Measurements from ENCODE around the gene FOXC2.

Gene FOXC2

DNA sequence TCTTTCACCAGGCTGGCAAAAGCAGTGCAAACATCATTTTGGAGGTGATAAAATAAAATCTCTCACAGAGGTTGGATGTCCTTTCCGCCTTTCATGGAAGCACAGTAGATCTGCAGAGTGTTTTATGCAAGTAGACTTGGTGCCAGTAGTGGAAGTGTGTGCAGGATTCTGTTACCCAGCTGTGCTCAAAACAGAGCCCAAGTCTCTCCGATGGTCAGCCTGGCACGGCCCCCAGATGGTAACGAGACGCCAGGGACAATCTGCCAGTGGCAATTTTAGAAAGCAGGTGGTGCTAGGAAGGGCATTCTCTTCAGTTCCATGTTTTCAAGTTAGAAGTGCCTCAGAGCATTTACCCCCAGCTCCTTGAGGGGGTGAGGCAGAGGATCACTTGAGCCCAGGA is 10.1 kb upstream of the FOXC2 start:
- DNase-seq (ENCODE audit: low read depth in 2 of 2), result no peak

DNA sequence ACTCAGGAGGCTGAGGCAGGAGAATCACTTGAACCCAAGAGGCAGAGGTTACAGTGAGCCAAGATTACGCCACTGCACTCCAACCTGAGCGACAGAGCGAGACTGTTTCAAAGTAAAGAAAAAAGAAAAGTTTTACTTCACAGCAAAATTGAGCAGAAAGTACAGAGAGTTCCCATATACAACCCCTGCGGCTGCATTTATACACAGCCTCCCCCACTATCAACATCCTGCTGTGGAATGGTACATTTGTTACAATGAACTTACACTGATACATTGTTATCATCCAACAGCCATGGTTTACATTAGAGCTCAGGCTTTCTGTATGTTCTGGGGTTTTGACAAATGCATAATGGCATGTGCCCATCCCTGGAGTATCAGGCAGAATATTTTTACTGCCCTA is 9.0 kb upstream of the FOXC2 start:
- DNase-seq (ENCODE audit: low read depth in 2 of 2), result no peak

- no peak for DNase-seq (ENCODE audit: low read depth in 2 of 2)
Measured at GRCh38 chr16:86558355-86559193, 8.1 kb upstream of the FOXC2 start.

DNA sequence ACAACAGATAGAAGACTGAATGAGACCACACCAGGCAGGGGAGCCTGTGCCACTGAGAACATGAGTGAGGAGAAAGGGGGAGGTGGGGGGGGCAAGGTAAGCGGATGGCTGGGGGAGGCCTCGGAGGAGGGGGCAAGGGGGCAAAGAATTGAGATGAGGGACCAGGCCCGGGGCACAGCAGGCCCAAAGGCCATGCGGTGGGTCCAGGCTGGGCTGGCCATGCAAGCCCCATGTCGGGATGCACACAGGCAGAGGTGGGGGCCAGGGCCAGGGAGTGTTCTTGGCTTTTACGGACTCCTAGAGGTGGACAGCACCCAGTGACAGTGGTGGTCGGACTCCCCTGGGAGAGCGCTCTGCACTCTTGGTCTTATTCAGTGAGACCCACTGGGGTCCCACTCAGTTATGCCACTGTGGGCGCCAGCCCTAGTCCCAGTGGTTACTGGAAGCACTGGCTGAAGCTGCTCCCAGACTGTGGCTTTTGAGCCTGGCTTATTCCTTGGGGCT is 6.8 kb upstream of the FOXC2 start:
- DNase-seq (ENCODE audit: low read depth in 2 of 2), result no peak

DNA sequence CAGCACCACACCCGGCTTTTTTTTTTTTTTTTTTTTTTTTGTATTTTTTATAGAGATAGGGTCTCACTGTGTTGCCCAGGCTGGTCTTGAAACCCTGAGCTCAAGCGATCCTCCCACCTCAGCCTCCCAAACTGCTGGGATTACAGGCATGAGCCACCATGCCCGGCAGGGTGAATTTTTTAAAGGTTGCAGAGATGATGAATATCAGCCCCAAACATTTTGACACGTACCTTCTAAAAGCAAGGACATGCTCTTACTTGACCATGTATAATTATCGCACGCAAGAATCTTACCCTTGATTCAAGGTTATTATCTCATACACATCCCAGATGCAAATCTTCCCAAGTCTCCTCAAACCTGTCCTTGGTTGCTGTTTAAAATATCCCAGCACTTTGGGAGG is 4.3 kb upstream of the FOXC2 start:
- DNase-seq (ENCODE audit: low read depth in 2 of 2), result no peak

- DNase-seq (ENCODE audit: low read depth in 2 of 2), result peak; percentile 66 to 82
Measured at GRCh38 chr16:86563469-86564345, 2.9 kb upstream of the FOXC2 start.

DNA sequence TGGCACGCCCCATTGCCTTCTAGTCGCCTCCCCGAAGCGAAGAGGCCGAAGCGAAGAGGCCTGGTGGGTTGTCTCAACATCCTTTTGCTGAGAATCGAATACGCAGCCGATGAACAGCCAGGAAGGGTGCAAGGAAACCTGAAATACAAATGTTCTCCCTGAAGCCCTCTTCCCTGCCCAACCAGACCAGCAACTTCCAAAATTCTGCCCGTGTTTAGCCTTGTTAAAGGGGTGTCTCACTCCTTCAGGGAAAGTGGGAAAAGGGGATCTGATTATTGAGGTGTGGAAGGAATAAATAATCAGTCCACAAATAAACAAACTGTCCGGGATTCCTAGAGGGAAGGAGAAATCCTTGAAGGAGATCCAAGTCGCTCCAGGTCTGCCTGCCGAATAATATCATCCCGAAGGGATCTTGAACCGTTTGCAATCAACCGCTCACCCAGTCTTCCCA is 1.4 kb upstream of the FOXC2 start:
- no peak for DNase-seq (ENCODE audit: low read depth in 2 of 2)

DNA sequence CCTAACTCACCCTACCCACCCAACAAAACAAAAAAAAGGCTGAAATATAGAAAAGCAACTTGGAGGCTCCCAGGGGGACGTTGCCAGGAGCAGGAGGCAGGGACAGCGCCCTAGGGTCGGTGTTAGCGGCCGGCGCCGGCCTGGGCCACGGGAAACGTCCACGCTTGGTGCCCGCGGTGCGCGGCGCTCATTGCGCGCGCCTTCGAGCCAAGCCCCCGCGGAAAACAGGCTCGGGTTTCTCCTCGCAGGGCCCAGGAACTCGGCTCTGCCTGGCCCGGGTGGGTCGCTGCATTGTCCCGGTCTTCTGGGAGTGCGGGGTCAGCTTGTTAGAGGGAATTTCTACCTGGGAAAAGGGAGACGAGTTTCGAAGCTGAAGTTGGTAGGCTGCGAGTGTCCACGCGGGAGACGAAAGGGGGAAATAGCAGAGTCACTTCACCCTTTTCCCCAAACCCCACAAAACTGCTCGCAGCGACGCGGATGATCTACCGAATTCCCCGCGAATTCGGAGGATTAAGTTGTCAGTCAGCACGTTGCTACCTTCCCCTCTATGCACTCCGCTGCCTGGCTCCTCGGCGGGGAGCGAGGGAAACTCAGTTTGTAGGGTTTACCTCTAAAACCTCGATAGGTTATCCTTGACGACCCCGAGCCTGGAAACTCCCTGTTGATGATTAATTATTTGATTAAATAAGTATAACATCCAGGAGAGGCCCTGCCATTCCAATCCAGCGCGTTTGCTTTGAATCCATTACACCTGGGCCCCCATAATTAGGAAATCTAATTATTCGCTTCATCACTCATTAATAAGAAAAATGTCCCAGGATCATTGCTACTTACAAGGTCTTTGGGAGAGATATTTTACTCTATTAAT is 751 bp upstream of the FOXC2 start:
- no peak for DNase-seq (ENCODE audit: low read depth in 2 of 2)

GRCh38 chr16:86566966-86567700 is 504 bp downstream of the FOXC2 start:
- no peak for DNase-seq (ENCODE audit: low read depth in 2 of 2)

- no peak for DNase-seq (ENCODE audit: low read depth in 2 of 2)
Measured at GRCh38 chr16:86567701-86568581, 1.3 kb downstream of the FOXC2 start.

DNA sequence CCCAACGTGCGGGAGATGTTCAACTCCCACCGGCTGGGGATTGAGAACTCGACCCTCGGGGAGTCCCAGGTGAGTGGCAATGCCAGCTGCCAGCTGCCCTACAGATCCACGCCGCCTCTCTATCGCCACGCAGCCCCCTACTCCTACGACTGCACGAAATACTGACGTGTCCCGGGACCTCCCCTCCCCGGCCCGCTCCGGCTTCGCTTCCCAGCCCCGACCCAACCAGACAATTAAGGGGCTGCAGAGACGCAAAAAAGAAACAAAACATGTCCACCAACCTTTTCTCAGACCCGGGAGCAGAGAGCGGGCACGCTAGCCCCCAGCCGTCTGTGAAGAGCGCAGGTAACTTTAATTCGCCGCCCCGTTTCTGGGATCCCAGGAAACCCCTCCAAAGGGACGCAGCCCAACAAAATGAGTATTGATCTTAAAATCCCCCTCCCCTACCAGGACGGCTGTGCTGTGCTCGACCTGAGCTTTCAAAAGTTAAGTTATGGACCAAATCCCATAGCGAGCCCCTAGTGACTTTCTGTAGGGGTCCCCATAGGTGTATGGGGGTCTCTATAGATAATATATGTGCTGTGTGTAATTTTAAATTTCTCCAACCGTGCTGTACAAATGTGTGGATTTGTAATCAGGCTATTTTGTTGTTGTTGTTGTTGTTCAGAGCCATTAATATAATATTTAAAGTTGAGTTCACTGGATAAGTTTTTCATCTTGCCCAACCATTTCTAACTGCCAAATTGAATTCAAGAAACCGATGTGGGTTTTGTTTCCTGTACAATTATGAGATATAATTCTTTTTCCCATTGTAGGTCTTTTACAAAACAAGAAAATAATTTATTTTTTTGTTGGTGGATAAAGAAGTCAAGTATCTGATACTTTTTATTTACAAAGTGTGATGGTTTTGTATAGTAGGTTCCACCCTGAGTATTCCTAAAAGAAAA is 2.3 kb downstream of the FOXC2 start:
- DNase-seq (ENCODE audit: low read depth in 2 of 2), result no peak

DNA sequence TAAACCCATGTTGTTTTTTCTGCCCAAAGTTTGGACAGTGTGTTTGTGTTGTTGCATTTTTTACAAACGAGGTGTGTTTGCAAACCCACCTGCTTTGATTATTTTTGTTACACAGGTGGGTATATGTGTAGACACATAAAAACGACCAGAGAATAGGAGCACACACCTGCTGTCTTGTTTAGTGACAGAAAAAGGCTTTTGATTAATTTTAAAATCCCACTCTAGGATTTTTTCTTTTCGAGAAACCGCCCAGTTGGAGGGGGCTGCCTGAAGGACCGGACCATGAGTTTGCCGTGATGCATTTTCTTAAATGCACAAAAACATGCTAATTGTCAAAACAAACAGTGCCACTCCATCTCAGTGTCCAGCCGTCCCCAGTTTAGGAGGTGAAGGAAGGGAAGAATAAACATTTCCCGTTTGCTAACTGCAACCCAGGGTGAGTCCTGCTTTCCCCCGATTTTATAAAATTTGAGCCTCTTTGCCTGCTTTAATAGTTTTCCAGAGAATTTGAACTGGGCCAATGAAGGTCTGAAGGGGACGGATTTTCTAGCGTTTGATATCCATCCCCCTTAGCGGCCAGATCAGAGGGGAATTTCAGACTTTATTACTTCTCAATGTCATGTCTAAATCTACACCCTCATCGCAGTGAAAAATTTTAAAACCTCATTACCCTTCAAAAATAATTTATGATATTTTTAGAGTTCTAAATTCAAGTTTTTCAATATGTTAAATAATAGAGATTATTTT is 3.2 kb downstream of the FOXC2 start:
- no peak for DNase-seq (ENCODE audit: low read depth in 2 of 2)

DNA sequence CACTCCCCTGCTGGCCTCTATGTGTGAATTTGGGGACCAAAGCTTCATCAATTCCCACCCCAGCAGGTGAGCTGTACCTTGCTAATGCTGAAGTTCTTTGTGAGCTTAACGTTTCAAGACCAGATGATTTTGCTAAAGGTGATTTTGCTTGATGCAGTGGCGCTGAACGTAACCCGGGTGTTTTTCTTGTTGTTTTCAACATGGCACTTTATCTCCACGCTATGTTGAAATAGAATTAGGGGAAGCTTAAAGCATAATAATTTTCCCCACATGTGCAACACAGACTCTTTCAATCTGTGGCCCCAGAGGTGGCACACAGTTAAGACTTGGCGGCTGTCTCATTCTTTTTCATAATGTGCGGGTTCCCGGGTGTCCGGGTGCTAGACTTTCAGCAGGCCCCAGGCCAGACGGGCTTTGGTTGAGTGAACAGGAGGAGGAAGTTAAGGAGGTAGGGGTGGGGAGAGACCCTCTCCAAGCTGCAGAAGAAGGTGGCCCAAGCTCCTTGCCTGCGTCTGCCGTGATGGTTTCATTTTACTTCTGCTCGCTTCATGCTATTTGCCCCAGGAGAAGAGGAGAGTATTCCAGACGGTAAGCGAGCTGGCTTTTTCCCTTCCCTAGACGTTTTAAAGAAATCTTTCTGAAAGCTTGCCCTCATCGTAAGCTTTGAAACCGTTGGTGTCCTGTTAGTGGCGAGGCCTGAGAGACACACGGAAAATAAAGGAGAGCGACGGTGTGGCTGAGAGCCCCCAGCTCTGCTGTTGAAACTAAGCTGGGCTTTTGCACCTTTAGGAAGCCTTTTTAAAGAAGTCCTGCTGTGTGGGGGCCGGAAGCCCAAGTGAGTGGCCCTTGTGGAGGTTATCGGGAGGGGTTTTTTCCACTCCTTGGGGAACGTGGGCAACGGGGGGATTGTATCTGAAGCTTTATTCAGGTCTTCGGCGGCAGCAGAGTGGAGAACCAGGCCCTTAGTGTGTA is 4.2 kb downstream of the FOXC2 start:
- no peak for DNase-seq (ENCODE audit: low read depth in 2 of 2)

GRCh38 chr16:86571530-86571915 is 4.9 kb downstream of the FOXC2 start:
- no peak for DNase-seq (ENCODE audit: low read depth in 2 of 2)

DNA sequence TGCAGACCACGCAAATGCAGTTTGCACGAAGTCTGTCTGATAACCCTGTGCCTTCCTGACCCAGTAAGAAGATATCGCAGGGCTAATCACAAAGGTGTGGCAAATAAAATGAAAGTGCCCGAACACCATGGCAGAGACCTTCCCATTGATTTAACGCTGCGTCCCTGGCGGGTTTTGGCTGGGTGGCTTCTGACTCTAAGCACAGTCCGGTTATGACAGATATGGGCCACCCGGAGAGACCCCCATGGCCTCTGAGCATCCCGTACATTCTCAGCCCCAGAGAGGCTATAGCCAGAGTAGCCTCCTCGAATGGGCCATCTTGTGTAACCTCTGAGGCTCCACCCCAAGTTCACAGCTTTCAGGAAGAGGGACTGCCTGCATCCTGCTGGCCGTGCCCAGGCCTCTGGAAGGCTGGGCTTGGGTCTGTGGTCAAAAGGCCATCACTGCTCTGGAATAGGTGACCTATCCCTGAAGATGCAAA is 5.5 kb downstream of the FOXC2 start:
- DNase-seq (ENCODE audit: low read depth in 2 of 2), result no peak

GRCh38 chr16:86572606-86573005 is 6.0 kb downstream of the FOXC2 start:
- no peak for DNase-seq (ENCODE audit: low read depth in 2 of 2)

GRCh38 chr16:86573215-86573614 is 6.6 kb downstream of the FOXC2 start:
- DNase-seq (ENCODE audit: low read depth in 2 of 2), result no peak
